GM21515 (cell line): ENCODE data around the gene SLC1A5.

ENCODE experiments used
- ATAC-seq: cut with Tn5 transposase; IDR thresholded peaks from one replicate; pipeline ENCODE4 v1.9.1; 2021; ENCODE audit not compliant: unreplicated experiment

Gene SLC1A5

DNA sequence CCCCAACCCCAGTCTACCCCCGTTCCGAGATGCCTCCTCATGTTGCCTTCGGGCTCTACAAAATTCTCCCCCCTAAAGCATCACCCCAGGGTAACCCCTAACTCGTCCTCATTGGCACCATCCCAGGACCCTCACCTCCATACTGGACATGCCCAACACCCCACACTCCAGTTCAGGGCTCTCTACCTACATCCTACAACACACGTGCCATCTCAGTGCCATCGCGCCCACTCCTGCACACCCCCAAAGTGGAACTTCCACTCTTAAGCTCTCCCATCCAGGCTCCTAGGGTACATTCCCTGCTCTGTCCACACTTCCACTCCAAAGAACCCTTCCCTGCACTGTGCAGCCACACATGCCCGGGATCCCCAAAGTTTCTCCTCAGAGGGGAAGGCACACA is 43.4 kb downstream of the SLC1A5 start:
- ATAC-seq: no peak

DNA sequence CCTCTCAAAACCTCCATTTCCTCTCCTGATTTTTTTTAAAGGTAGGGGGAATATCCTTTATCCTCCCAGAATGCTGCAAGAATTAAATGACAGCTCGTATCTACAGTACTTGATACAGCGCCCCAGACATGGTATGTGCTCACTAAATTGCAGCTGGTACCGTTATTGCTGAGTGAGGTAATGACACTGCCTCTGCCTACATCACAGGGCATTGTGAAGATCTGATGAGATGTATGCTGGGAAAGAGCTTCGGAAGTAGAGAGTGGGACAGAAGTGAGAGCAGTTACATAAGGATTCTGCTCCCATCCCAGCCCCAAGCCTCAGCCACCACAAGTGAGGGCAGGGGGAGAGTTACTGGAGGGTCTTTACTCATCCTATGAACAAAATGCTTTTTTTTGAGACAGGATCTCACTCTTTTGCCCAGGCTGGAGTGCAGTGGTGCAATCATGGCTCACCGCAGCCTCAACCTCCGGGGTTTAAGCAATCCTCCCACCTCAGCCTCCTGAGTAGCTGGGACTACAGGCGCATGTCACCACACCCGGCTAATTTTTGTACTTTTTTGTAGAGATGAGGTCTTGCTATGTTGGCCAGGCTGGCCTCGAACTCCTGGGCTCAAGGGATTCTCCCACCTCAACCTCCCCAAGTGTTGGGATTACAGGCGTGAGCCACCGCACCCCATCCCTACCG is 44.2 kb downstream of the SLC1A5 start:
- no peak for ATAC-seq

DNA sequence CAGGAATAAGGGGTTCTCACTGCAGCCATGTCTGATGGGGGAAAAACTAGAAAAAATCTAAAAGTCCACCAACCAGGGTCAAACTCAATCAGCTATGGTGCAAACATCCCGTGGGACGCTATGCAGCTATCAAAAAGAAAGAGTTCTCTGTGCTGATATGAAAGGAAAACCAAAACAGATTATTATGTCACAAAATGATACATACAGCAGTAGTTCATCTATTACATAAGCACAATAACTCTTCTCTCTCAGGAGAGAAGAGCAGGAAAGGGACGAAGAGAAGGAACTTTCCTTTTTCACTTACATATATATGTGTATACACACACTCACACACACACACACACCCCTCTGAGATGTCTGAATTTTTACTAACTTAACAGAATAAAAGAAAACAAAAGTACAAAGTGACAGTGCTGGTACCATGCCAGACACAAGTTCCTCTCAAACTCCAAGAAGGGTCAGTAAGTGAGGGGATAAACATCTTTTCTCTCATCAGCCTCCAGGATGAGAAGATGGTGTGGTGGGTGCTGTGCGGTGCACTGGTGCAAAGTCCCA is 45.4 kb downstream of the SLC1A5 start:
- no peak for ATAC-seq

DNA sequence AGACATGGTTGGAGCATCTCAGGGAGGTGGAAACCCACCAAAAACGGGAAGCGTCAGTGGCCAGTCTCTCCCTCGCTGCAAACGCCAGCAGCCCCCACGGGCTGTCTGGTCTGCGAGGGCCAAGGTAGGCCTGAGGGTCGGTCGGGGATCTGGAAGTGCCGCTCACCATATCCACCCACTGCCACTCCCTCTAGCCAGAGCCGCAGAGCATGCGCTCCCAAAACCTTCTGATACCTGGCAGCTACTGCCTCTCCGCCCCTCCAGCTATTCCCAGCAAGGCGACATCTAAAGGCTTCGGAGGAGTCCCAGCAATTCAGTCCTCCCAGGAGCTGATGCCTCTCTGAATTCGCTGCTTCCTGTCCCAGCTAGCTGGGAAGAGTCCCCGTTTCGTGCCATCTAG is 46.9 kb downstream of the SLC1A5 start:
- ATAC-seq: no peak

DNA sequence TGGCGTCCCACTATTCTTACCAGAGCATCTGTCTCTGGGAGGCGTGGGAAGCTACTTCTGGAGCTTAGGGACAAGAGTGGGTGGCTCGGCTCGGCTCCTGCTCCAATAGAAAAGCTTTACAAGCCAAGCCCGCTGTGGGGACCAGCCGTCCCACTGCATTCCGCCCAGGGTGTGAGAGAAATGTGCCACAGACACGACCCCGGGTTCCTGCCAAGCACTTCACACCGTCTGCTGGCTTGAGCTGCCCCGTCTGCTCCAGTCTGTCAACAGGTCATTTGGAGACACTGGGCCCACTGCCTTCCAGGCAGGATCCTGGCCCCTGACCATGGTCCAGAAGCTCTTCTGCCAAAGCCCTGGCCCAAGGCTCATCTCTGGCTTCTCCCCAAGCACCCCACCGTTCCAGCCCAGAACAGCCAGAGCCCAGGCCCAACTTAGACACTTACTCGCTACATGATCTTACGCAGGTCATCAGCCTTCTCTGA is 49.1 kb downstream of the SLC1A5 start:
- no peak for ATAC-seq

DNA sequence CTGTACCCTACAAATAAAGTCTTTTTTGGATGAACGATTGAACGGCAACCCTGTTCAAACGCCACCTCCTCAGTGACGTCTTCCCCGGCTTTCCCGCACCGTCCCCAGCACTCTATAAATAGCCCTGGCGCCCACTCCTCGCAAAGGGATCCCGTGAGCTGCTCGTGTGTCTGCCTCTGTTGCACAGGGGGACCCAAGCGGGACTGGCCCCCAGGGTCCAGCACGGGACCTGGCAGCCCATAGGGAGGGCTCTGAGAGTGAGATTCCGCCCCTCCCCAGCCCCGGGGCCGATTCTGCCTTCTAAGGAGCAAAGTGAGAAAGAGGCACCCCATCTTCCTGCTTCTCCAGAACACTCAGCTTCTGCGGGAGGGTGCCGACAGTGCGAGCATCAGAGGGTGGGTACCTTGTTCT is 50.6 kb downstream of the SLC1A5 start:
- no peak for ATAC-seq

DNA sequence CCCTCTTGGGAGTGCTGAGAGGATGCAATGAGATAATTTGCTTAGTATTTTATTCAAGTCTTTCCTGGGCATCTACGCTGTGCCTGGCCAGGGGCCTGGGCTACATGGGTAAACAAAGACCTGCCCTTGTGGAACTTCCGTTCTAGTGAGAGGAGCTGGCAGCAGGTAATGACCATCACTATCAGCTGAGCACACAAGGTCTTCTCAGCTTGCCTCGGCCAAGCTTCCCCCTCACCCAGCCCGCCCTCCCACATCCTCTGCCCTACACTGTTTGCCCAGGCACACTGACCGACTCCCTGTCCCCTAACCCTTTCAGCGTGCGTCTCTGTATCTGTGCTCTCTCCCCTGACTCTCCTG is 51.1 kb downstream of the SLC1A5 start:
- ATAC-seq: no peak

DNA sequence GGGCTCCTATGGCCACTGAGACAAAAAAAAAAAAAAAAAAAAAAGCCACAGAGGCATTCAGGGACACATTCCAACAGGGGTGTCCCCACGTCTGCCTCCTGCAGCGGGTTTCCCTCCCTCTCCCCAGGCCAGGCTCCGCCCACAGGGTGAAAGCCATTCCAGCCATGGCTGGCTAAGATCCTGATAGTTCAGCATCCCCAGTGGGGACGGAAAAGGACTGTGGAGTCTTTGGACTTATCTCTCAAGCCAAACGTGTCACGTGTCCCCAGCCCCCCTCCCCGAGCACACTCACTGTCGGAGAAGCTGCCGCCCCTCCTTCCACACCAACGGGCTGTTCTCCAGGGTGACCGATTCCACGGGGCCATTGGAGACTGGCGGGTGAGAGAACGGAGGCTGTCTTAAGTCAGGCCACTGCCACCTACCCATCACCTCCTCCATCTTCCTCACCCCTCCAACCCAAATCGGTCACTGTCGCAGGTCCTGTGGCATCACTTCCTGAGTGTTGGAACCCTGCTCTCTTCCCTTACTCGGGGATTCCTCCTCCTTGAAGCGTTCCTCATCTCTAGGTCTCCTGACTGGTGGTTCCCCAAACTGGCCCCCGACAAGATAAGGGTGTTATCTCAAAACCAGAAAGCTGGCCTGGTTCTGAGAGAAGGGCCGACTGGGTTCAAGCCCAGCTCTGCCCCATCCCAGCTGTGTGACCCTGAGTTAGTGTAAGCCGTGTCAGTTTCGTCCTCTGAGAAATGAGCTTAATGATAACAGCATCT is 51.7 kb downstream of the SLC1A5 start:
- ATAC-seq: no peak

DNA sequence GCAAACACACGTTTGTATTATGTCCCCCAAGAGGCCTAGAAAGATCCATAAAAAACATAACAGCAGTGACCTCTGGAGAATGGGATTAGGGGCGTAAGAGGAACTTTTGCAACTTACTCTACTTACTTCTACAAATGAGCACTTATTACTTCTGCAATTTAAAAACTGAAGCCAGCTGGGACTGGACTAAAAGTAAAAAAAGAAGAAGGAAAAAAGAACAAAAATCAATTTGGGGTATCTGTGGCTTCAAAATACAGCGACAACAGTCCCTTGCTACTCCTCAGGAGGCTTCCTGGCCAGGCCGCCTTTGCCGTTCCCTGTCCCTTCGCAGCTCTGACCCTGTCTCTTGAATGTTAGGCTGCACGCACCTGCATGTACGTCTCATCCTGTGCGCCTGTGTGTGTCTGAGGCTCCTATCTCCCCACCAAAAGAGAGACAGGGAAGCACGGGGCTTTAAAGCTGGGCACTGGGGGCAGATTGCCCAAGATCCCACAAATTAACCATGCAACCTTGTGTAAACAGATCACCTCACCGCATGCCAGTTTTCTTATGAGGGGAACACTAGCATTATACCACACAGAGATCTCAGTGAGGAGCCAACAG is 54.6 kb downstream of the SLC1A5 start:
- no peak for ATAC-seq

DNA sequence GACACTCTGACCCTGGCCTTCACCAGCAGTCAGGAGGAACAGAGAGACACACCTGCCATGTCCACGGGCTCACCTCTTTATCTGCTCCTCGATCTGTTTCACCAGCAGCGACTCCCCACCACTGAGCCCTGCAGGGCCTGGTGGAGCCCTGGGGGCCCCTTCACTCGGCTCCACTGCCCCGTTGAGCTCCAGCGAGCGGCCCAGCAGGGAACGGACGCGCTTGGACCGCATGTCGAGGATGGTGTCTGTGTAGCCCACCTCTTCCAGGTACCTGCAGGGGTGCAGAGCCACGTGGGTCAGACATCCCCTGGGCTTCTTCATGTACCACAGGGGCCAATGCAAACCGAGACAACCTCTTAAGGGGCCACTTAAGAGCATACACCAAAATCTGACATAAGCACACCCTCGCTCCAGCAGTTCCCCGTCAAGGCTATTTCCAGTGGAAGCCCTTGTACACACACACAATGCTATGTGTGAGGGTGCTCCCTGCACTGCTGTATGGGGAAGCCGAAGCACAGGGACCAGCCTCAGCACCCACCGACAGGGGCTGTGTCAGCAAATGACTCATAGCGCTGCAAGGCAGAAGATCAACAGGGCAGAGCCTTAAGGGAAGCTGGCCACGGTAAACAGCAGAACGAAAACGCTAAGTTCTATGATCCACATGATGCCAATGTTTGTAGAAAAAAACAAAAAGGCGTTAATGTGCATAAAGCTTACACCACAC is 55.3 kb downstream of the SLC1A5 start:
- no peak for ATAC-seq

DNA sequence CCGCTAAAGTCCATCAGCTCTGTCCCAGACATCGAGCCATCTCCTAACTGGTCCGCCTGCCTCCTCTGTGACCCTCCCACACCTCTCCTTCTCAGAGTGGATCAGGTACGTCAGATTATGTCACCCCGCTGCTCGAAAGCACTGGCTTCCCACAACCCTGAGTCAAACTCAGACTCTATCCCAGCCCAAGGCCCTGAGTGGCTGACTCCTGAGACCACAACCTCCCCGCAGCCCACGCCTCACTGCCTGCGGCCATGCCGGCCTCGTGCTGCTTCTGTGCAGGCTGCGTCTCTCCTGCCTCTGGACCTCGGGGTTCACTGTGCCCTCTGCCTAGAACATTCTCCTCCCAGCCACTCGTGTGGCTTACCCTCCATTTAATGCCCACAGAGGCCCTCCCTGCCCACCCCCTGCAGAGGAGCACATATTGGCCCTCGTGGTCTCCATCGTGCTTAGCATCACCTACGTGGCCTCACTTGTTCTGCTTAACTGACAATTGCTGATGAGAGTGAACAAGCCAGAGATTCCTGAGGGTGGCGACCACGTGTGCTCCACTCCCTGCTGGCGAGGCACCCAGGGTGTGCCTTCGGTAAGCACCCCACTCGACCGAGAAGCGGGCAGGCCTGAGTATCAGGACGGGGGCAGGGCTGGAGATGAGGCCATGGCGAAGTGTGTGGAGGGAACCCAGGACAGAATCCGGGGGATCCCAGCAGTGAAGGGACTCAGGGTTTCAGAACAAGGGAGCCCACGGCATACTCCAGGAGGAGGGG is 56.0 kb downstream of the SLC1A5 start:
- no peak for ATAC-seq

DNA sequence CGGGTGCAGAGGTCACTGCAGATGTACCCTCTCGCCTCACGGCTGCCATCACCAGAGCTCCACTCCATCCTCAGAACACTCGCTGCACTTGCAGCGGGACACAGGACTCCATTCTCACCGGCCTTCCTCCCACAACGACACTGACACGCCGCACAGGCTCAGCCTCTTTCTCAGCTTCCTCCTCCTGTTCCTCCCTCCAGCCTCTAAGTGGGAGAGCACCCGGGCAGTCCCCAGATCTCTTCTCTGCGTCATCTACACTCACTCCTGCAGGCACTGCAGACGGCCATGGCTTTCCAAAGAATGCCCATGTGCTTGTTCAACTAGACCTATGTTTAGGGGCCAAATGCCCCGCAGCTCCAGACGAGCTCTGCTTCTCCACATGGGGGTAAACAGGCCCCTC is 56.8 kb downstream of the SLC1A5 start:
- ATAC-seq: no peak

DNA sequence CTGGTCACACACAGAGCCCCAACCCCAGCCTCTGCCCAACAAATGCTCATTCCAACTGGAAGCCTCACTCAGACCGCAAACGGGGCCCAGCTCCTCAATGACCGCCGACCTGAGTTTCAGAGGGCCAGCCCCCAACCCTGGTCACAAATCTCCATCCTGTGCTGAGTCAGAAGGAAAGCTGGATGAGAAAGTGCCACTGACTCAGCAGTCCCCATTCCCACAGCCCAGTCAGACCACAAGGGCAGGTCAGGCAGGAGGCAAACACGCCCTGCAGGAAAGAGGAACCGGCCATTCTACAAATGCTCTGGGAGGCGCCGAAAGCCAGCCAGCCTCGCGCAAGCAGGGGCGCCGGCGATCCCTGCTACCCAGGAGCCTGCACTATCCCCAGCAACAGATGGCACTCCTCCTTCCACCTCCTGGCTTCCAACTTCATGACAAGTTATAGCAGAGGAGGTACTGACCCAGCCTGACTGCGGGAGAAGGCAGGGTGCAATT is 57.3 kb downstream of the SLC1A5 start:
- ATAC-seq: no peak

DNA sequence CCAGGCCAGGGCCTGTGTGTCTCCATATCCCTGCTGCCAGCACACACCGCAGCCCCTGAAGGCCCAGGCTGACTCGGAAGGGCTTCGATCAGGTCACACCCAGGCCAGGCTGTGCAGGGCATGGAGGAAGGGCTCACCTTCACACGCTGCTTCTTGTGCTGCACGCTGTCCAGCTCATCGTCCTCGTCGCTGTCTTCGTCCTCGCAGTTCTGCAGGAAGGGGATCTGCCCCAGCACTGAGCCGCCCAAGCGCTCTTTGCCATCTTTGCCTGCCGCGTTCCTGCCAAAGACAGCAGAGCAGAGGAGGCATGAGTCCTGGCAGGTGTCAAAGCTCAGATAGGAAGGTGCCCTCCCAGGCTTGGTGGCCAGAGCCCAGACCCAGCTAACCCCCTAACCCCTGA is 57.8 kb downstream of the SLC1A5 start:
- no peak for ATAC-seq

DNA sequence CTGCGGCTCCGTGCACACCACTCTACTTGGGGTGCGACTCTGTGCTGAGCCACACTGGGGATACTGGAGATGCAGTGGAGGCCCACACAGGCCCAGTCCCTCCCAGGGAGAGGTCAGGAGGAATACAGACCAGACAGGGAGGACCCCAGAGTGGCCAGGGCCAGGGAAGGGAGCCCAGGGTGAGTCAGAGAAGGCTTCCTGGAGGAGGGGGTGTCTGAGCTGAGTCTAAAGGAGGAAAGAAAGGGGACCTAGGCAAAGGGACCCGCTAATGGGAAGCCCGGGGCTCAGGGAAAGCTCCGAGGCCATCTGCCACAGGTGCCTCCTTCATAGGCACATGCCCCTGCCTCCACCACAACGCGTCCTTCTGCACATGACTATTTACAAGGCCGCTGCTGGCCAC is 58.2 kb downstream of the SLC1A5 start:
- no peak for ATAC-seq

DNA sequence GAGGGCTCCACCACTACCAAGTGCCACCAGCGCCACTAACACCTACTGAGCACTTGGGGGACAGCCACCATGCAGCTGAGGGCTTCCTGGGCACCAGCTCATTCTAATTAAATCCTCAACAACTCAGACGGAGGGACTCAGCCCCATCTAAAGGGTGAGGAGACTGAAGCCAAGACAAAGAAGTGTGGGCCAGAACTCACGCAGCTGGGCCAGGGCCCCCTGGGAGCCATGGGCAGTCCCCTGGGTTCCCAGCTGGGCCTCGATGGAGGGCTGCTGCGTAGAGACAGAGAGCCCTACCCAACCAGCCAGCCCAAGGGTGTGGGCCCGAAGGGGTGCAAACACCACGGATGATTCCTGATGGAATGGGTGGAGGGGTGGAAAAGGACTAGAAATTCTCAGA is 58.7 kb downstream of the SLC1A5 start:
- no peak for ATAC-seq

DNA sequence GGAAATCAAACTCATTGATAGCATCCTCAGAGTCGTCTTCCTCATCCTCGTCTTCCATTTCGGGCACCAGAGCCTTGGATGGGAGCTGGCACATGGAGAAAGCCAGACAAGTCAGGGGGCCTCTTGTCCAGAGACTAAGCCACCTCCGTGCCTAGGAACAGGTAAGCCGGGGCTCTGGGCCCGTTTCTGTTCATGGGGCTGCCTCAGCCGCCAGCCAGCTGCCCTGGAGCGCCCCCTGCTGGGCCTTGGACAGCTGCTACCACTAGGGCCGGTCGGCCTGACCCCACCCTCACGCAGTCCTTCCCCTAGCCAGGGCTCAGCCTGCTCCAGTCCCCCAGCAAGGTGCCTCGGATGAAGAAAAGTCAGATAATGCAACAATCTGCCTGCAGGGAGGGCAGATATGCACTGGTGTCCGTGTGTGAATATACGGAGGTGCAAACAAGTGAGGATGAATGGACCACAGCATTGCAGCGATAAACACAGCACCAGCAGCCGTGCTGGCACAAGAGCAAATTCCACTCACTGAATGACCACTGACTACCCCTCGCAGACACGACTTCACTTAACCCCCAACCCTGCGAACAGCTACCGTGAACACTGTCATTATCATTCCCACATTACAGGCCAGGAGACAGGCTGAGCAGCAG is 59.6 kb downstream of the SLC1A5 start:
- ATAC-seq: no peak

DNA sequence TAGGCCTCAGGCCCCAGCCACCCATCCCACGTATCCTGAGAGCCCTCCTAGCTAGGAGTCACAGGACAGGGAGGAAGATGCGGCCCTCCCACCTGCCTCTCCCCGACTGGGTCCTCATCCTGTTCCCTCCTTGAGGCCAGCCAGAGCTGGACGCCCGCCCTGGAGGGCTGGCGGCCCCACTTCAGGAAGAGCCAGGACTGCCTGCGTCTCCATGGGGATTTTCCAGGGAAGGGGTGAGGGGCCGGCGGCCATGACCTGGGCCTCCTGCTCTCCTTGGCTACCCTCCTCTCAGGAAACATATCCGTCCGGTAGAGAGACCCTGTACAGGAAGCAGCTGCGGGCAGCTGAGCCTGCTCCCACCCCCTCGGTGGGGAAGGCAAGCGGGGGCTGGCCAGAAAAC is 60.2 kb downstream of the SLC1A5 start:
- ATAC-seq: no peak

DNA sequence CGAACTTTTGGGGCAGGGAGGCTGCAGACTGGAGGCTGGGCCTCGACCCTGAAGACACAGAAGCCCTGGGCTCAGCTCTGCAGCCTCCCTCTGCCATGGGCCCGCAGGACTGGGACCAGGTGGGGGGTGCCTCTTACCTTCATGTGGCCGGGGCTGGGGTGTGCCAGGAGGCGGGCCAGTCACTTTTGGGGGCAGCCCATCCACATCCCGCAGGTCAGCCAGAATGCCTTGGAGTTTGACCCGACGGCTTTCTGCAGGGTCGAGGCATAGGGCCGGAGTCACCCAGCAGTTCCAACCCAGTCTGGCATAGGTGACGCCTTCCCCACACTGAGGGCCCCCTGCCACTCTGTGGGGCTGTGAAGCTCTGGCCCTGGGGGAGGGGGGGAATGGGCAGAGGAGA is 60.6 kb downstream of the SLC1A5 start:
- ATAC-seq: no peak

DNA sequence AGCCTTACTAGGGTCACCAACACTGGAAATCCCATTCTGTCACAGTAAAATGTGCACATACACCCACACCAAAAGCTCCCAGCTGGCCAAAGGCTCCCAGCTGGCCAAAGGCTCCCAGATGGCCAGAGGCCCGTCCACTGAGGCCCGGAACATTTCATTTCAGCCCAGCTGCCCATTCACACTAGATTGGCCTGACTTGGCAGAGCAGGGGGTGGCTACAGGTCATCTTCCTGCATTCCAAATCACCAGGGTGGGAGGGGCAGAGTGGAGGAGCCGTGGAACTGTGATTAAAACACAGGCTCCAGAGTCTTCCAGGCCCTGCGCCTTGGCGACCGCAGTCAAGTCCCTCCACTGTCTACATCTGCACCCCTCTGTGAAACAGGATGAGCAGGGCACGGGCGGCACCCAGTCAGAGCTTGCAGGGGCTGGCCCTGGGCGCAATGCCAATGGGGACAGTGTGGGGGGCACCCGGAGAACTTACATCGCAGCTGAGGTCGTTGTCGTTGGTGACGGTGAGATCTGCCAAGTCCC is 61.4 kb downstream of the SLC1A5 start:
- no peak for ATAC-seq
